Measurements from ENCODE around the gene APC2. TPM values are rescaled to one million over a fixed set of nuclear protein-coding genes. Genes with fewer than 3 reads are reported as not detected.

APC2 gene
- total RNA-seq, 1 experiment from 2014 or later = 1.1 TPM

- Histone ChIP-seq H3K4me2 (ENCODE audit: low read depth, low read length, poor library complexity, severe bottlenecking) (no peak overlapping the region), H3K9me3 (ENCODE audit: low read length) (no peaks in the 10 kb centered on the region), H4K20me1 (ENCODE audit: insufficient read depth, low read depth, low read length) (peaks cover 47% of the 10 kb centered on the region)
Measured at GRCh38 chr19:1424192-1424955, 25.5 kb upstream of the APC2 start.

GRCh38 chr19:1425102-1425837, 24.7 kb upstream of the APC2 start:
- no peak overlapping the region for H3K9ac ChIP-seq (ENCODE audit: low read length)
- no peaks in the 10 kb centered on the region for H3K9me3 ChIP-seq (ENCODE audit: low read length)
- no peaks in the 10 kb centered on the region for H3K9me2 ChIP-seq (replicated peaks; ENCODE audit: insufficient read depth, low read length)
- H3K27ac ChIP-seq (ENCODE audit: low read length) = no peak overlapping the region
- peaks cover 33% of the 10 kb centered on the region; the same call in 1 of the 2 replicates for H3K36me3 ChIP-seq (ENCODE audit: insufficient read depth, low read length)
- peaks cover 9% of the 10 kb centered on the region for H3K79me2 ChIP-seq (ENCODE audit: low read length)
- no peaks in the 10 kb centered on the region for H3K27me3 ChIP-seq (ENCODE audit: low read length)
- H4K20me1 ChIP-seq (ENCODE audit: insufficient read depth, low read depth, low read length) = peaks cover 44% of the 10 kb centered on the region; the same call in 1 of the 2 replicates
- H3K4me3 ChIP-seq (ENCODE audit: low read length) = no peak overlapping the region
- no peaks in the 10 kb centered on the region for H3K4me1 ChIP-seq (ENCODE audit: low read length)
- peak; percentile 40 for DNase-seq
- no peak overlapping the region for H2AFZ ChIP-seq (ENCODE audit: low read length)
- H3K4me2 ChIP-seq (ENCODE audit: low read depth, low read length, poor library complexity, severe bottlenecking) = no peak overlapping the region

More at GRCh38 chr19:1424192-1424955, 25.5 kb upstream of the APC2 start:
- peaks cover 10% of the 10 kb centered on the region for H3K79me2 ChIP-seq (ENCODE audit: low read length)
- no peak overlapping the region for H3K4me3 ChIP-seq (ENCODE audit: low read length)
- H2AFZ ChIP-seq (ENCODE audit: low read length) = no peak overlapping the region
- peak; percentile 39 for DNase-seq
- H3K36me3 ChIP-seq (ENCODE audit: insufficient read depth, low read length) = peaks cover 35% of the 10 kb centered on the region; the same call in 1 of the 2 replicates
- H3K4me1 ChIP-seq (ENCODE audit: low read length) = no peaks in the 10 kb centered on the region
- no peaks in the 10 kb centered on the region for H3K9me2 ChIP-seq (replicated peaks; ENCODE audit: insufficient read depth, low read length)
- no peaks in the 10 kb centered on the region for H3K27me3 ChIP-seq (ENCODE audit: low read length)
- H3K27ac ChIP-seq (ENCODE audit: low read length) = no peak overlapping the region
- H3K9ac ChIP-seq (ENCODE audit: low read length) = no peak overlapping the region

- Histone ChIP-seq H2AFZ (ENCODE audit: low read length) (no peak overlapping the region), H3K9me3 (ENCODE audit: low read length) (no peaks in the 10 kb centered on the region), H3K4me2 (ENCODE audit: low read depth, low read length, poor library complexity, severe bottlenecking) (no peak overlapping the region), H3K36me3 (ENCODE audit: insufficient read depth, low read length) (peaks cover 27% of the 10 kb centered on the region; the same call in 1 of the 2 replicates), H3K79me2 (ENCODE audit: low read length) (peaks cover 9% of the 10 kb centered on the region), H3K4me1 (ENCODE audit: low read length) (no peaks in the 10 kb centered on the region), H3K4me3 (ENCODE audit: low read length) (no peak overlapping the region), H4K20me1 (ENCODE audit: insufficient read depth, low read depth, low read length) (peaks cover 39% of the 10 kb centered on the region; the same call in 1 of the 2 replicates), H3K9ac (ENCODE audit: low read length) (no peak overlapping the region), H3K27ac (ENCODE audit: low read length) (no peak overlapping the region), H3K27me3 (ENCODE audit: low read length) (no peaks in the 10 kb centered on the region), H3K9me2 (replicated peaks; ENCODE audit: insufficient read depth, low read length) (no peaks in the 10 kb centered on the region)
- no peak for DNase-seq
Measured at GRCh38 chr19:1425902-1426301, 24.0 kb upstream of the APC2 start.

GRCh38 chr19:1426736-1427135, 23.2 kb upstream of the APC2 start:
- H3K9me2 ChIP-seq (replicated peaks; ENCODE audit: insufficient read depth, low read length) = no peaks in the 10 kb centered on the region
- no peak overlapping the region for H3K9ac ChIP-seq (ENCODE audit: low read length)
- H3K9me3 ChIP-seq (ENCODE audit: low read length) = no peaks in the 10 kb centered on the region
- no peak overlapping the region for H3K4me3 ChIP-seq (ENCODE audit: low read length)
- H3K4me1 ChIP-seq (ENCODE audit: low read length) = no peaks in the 10 kb centered on the region
- H3K27me3 ChIP-seq (ENCODE audit: low read length) = no peaks in the 10 kb centered on the region
- peaks cover 39% of the 10 kb centered on the region; the same call in 1 of the 2 replicates for H4K20me1 ChIP-seq (ENCODE audit: insufficient read depth, low read depth, low read length)
- H3K79me2 ChIP-seq (ENCODE audit: low read length) = peaks cover 9% of the 10 kb centered on the region
- peaks cover 25% of the 10 kb centered on the region; the same call in 1 of the 2 replicates for H3K36me3 ChIP-seq (ENCODE audit: insufficient read depth, low read length)
- peak; percentile 34 for DNase-seq
- H3K27ac ChIP-seq (ENCODE audit: low read length) = no peak overlapping the region
- no peak overlapping the region for H3K4me2 ChIP-seq (ENCODE audit: low read depth, low read length, poor library complexity, severe bottlenecking)
- H2AFZ ChIP-seq (ENCODE audit: low read length) = no peak overlapping the region

- peaks cover 36% of the 10 kb centered on the region; the same call in 1 of the 2 replicates for H4K20me1 ChIP-seq (ENCODE audit: insufficient read depth, low read depth, low read length)
Measured at GRCh38 chr19:1427221-1427920, 22.6 kb upstream of the APC2 start.

GRCh38 chr19:1428738-1429391, 21.1 kb upstream of the APC2 start:
- no peak overlapping the region for H3K4me2 ChIP-seq (ENCODE audit: low read depth, low read length, poor library complexity, severe bottlenecking)
- H3K9me2 ChIP-seq (replicated peaks; ENCODE audit: insufficient read depth, low read length) = no peaks in the 10 kb centered on the region
- no peaks in the 10 kb centered on the region for H3K4me1 ChIP-seq (ENCODE audit: low read length)
- H3K27ac ChIP-seq (ENCODE audit: low read length) = no peak overlapping the region
- no peak overlapping the region for H2AFZ ChIP-seq (ENCODE audit: low read length)
- H3K27me3 ChIP-seq (ENCODE audit: low read length) = no peaks in the 10 kb centered on the region
- no peak overlapping the region for H3K4me3 ChIP-seq (ENCODE audit: low read length)
- peaks cover 20% of the 10 kb centered on the region; the same call in 1 of the 2 replicates for H3K36me3 ChIP-seq (ENCODE audit: insufficient read depth, low read length)
- H3K9ac ChIP-seq (ENCODE audit: low read length) = no peak overlapping the region
- H3K79me2 ChIP-seq (ENCODE audit: low read length) = peaks cover 3% of the 10 kb centered on the region; the same call in 1 of the 2 replicates
- no peaks in the 10 kb centered on the region for H3K9me3 ChIP-seq (ENCODE audit: low read length)
- no peak for DNase-seq
- peaks cover 29% of the 10 kb centered on the region; the same call in 1 of the 2 replicates for H4K20me1 ChIP-seq (ENCODE audit: insufficient read depth, low read depth, low read length)

More at GRCh38 chr19:1427221-1427920, 22.6 kb upstream of the APC2 start:
- H3K79me2 ChIP-seq (ENCODE audit: low read length) = peaks cover 9% of the 10 kb centered on the region
- peak; percentile 32 for DNase-seq
- no peaks in the 10 kb centered on the region for H3K27me3 ChIP-seq (ENCODE audit: low read length)
- no peak overlapping the region for H3K4me3 ChIP-seq (ENCODE audit: low read length)
- H3K36me3 ChIP-seq (ENCODE audit: insufficient read depth, low read length) = peaks cover 23% of the 10 kb centered on the region; the same call in 1 of the 2 replicates
- H3K9ac ChIP-seq (ENCODE audit: low read length) = no peak overlapping the region
- no peak overlapping the region for H3K27ac ChIP-seq (ENCODE audit: low read length)
- no peak overlapping the region for H2AFZ ChIP-seq (ENCODE audit: low read length)
- no peaks in the 10 kb centered on the region for H3K4me1 ChIP-seq (ENCODE audit: low read length)
- no peaks in the 10 kb centered on the region for H3K9me3 ChIP-seq (ENCODE audit: low read length)
- H3K4me2 ChIP-seq (ENCODE audit: low read depth, low read length, poor library complexity, severe bottlenecking) = no peak overlapping the region
- no peaks in the 10 kb centered on the region for H3K9me2 ChIP-seq (replicated peaks; ENCODE audit: insufficient read depth, low read length)

GRCh38 chr19:1429750-1430149, 20.2 kb upstream of the APC2 start:
- peak; percentile 38 for DNase-seq
- Histone ChIP-seq H3K4me1 (ENCODE audit: low read length) (no peaks in the 10 kb centered on the region), H3K36me3 (ENCODE audit: insufficient read depth, low read length) (peaks cover 17% of the 10 kb centered on the region; the same call in 1 of the 2 replicates), H3K27ac (ENCODE audit: low read length) (no peak overlapping the region), H3K4me3 (ENCODE audit: low read length) (no peak overlapping the region), H3K4me2 (ENCODE audit: low read depth, low read length, poor library complexity, severe bottlenecking) (no peak overlapping the region), H3K27me3 (ENCODE audit: low read length) (no peaks in the 10 kb centered on the region), H2AFZ (ENCODE audit: low read length) (no peak overlapping the region), H3K79me2 (ENCODE audit: low read length) (peaks cover 3% of the 10 kb centered on the region; the same call in 1 of the 2 replicates), H3K9me2 (replicated peaks; ENCODE audit: insufficient read depth, low read length) (no peaks in the 10 kb centered on the region), H3K9ac (ENCODE audit: low read length) (no peak overlapping the region), H4K20me1 (ENCODE audit: insufficient read depth, low read depth, low read length) (peaks cover 28% of the 10 kb centered on the region; the same call in 1 of the 2 replicates), H3K9me3 (ENCODE audit: low read length) (no peaks in the 10 kb centered on the region)
